Endothelial cell of umbilical vein (primary cell): ENCODE results near the gene GLRX.

Experiments used
- EZH2 ChIP-seq: IDR thresholded peaks from 2 replicates; pipeline ENCODE4 v1.6.1; 2012; ENCODE audit warnings: borderline replicate concordance, low read depth, mild to moderate bottlenecking, moderate library complexity, low read length, inconsistent platforms; ENCODE audit not compliant: severe bottlenecking
- TF ChIP-seq, protein P1 (sequence below), 2 donors: IDR thresholded peaks; 1 replicate in 1 of 2; 2 replicates in 1 of 2; pipeline ENCODE4 v1.5.1; 2011; ENCODE audit warnings: low read length in 2 of 2, mild to moderate bottlenecking in 2 of 2, moderate library complexity in 2 of 2, control low read depth in 1 of 2, inconsistent platforms in 1 of 2, low read depth in 1 of 2; ENCODE audit not compliant: insufficient read depth in 1 of 2; ENCODE audit errors: extremely low read depth in 1 of 2

DNA sequence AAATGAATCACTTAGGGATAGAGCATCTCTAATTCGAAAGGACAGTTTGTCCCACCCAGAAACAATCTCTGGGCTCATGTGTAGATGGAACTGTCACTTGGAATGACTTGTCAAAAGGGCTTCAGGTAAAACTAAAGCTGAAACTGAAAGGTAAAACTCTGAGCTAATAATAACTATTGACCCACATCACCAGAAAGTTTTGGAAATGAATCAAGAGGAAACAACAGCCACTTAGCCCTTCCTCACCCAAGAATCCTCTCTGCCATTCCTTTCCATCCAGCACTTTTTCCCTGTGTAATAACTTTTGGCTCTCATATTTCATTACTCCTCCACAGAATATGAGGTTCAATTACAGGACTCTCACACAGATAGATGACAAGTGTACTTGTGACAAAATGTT, 14.0 kb upstream of the GLRX start:
- TF ChIP-seq EZH2 = no peak
- TF ChIP-seq, protein P1, sequence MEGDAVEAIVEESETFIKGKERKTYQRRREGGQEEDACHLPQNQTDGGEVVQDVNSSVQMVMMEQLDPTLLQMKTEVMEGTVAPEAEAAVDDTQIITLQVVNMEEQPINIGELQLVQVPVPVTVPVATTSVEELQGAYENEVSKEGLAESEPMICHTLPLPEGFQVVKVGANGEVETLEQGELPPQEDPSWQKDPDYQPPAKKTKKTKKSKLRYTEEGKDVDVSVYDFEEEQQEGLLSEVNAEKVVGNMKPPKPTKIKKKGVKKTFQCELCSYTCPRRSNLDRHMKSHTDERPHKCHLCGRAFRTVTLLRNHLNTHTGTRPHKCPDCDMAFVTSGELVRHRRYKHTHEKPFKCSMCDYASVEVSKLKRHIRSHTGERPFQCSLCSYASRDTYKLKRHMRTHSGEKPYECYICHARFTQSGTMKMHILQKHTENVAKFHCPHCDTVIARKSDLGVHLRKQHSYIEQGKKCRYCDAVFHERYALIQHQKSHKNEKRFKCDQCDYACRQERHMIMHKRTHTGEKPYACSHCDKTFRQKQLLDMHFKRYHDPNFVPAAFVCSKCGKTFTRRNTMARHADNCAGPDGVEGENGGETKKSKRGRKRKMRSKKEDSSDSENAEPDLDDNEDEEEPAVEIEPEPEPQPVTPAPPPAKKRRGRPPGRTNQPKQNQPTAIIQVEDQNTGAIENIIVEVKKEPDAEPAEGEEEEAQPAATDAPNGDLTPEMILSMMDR (IDR thresholded peaks at IDR 0.05; ENCODE audit: extremely low read depth in 1 of 2, insufficient read depth in 1 of 2, low read depth in 1 of 2, low read length in 2 of 2) = no peak
